ENCODE data around the gene PCDHA8.
"Not testable (repeated sequence)": the region's sequence is repeated elsewhere in the genome, so short reads cannot be mapped to it uniquely, and the experiment has no call there.

DNA sequence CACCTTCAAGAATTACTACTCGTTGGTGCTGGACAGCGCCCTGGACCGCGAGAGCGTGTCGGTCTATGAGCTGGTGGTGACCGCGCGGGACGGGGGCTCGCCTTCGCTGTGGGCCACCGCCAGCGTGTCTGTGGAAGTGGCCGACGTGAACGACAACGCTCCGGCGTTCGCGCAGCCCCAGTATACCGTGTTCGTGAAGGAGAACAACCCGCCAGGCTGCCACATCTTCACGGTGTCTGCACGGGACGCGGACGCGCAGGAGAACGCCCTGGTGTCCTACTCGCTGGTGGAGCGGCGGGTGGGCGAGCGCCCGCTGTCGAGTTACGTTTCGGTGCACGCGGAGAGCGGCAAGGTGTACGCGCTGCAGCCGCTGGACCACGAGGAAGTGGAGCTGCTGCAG is 18.0 kb upstream of the PCDHA8 start:
- TF ChIP-seq SUZ12 (IDR thresholded peaks at IDR 0.05; ENCODE audit: extremely low read depth, insufficient read depth, insufficient read length); ZNF274 (IDR thresholded peaks at IDR 0.05; ENCODE audit: low read depth, low read length); YY1 (IDR thresholded peaks at IDR 0.05; ENCODE audit: insufficient read depth, insufficient read length): not testable (repeated sequence)

All from NT2/D1 (cell line).